ENCODE measurements around the gene STX2. TPM values are rescaled to one million over a fixed set of nuclear protein-coding genes. Genes with fewer than 3 reads are reported as not detected.

The STX2 gene
- polyA plus RNA-seq, 1 donor: 41.8 TPM

- DNase-seq: no peak
Observed at GRCh38 chr12:130831246-130831645, 7.8 kb downstream of the STX2 start.

- no peak for DNase-seq
Observed at GRCh38 chr12:130830246-130830551, 8.9 kb downstream of the STX2 start.

DNA sequence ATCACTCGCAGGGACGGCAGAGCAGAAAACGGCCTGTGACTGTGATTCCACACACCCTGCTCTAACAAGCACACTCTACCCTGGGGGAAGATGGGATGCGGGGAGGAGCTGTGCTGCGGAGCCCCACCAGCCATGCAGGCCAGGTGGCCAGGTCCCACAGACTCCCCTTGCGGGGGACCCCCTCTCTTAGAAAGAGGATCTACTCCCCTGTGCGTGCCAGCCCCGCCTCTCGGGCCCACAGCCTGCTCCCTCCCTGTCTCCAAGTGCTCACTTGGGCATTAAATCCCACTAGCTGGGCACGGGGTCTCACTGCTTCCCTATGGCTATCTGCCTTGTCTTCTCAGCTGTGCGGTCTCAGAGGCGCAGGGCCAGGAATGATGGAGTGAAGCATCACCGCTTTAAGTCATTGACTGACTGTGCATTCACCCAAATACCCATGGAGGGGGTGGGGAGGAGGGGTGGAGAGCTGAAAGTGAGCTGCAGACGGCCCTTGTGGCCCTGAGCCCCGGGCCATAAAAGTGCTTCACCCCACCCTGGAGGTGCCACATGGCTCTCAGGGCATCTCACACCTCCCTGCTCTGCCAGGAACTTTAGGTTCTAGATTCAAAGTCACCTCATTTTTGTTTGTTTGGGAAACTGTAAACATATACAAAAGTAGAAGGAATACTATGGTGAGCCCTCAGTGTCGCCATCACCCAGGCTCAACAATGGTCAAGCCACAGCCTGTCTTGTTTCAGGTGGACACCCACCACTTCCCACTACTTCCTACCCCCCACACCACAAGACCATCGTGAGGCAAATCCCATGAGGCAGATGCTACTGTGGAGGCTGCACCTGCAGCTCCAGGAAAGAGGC lies 9.4 kb downstream of the STX2 start:
- DNase-seq: no peak

GRCh38 chr12:130828895-130829294 lies 10.2 kb downstream of the STX2 start:
- no peak for DNase-seq

- no peak for DNase-seq
Observed at GRCh38 chr12:130827432-130827831, 11.6 kb downstream of the STX2 start.

DNA sequence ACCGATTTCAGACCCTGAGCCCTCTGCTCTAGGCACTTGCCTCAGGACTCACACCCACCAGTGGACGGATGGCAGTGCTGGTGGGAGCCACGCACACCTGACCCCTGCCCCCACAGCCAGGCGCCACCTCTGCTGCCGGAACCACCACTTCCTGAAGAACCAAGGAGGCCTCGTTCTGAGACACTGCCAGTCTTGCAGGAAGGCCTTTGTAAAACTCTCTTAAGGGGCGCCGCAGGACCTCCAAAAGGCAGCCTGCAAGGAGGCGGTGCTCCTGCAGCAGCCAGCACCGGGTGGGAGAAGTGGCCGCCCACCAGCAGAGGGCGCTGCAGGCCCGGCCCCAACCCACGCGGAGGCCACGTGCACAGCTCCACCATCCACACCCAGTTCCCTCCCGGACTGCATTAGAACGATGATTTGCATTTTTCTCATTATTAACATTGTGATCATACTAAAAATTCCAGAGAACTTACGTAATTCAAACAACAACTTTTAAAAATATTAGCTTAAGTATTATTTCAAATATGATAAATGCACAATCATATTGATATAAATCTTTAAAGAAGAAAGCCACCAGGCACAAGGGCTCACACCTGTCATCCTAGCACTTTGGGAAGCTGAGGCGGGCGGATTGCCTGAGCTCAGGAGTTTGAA lies 12.8 kb downstream of the STX2 start:
- DNase-seq: no peak

DNA sequence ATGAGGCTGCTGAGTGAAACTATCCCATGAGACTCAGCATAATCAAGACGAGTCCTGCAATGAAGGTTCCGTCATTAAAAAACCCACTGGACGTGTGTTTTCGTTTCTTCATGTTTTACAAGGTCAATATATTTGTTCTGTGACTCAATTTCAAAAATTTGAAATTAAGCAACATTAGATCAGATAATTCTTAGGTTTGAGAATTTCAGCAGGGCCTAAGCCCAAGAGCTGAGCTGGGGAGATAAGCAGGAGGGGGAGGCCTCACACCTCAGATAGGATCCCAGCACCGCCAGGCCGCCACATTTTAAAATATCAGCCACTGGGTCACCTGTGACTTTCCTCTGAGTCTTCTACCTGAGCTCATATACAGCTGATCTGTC lies 13.3 kb downstream of the STX2 start:
- DNase-seq: no peak

GRCh38 chr12:130819681-130820080 lies 19.4 kb downstream of the STX2 start:
- DNase-seq: no peak

- DNase-seq: no peak
Observed at GRCh38 chr12:130818635-130819576, 20.1 kb downstream of the STX2 start.

DNA sequence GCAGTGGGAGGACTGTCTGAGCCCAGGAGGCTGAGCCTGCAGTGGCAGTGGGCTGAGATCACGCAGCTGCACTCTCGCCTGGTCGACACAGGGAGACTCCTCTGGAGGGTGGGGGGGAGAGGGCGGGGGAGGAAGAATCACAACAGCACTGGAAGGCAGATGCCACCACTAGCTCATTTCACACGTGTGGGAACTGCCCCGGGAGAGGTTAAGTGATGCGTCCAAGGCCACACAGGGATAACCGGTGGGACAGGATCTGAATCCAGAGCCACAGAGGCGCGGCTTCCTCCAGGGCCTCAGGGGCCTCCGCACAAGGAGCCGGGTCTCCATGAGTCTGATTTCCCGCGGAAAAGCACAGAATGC lies 20.8 kb downstream of the STX2 start:
- DNase-seq: no peak

DNA sequence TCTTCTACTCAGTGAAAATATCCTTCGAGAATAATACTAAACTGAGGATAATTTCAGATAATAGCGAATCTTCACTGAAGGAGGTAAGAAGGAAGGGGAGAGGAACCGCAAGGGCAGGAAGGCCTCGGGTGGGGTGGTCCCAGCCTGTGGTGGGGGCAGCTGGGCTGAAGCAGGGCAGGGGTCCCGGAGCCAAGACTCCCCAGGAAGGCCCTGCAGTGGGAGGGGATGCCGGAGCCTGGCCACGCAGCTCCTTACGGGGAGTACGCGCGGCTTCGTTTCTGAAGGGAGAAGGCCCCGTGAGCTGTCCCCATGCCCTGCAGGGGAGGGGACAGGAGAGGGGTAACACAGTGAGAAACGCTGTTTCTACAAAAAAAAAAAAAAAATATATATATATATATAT lies 21.2 kb downstream of the STX2 start:
- DNase-seq: no peak

DNA sequence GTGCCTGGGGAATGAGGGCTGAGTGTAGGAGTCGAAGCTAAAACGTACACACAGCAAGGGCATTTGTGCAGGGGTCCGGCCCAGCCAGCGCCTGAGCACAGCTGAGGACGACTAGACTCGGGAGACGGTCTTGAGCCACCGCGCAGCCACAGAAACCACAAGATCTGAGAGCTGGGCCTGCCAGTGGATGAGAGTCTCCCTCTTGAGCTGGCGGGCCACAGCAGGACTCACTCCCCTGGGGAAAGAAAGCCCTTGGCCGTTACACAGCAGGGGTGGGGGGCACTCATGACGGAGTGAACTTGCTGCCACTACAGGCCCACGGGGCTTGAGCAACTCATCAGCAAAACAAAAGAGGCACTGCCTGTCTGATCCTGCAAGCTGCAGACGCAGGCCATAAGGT lies 23.0 kb downstream of the STX2 start:
- no peak for DNase-seq

DNA sequence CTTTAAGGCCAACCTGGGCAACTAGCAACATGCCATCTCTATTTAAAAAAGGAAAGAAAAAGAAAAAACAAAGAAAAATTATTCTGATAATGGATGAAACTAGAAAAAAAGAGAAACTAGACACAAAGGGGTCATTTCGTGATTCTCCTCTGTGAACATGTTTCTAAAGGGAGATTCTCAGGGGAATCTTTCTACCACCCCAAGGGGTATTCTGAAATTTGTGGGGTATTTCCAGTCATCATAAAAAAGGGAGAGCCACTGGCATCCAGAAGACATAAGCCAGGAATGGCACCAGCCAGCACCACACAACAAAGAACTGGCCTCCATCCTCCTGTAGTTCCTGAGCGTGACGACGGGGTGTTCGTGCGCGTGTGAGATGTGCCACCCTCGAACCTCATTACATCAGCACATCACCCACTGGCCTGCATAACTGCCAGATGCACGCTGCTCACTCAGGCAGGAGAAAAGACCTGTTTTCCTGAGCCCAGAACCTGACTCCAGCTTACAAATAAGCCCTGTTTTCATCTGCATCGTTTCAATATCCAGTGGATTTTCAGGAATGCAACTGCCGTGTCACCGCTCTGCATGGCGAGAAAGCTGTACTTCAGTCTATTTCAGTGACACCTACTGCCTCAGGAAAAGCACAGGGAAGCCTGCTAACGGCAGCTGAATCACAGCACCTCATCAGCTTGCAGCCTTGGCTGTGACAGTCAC lies 23.9 kb downstream of the STX2 start:
- DNase-seq: no peak

DNA sequence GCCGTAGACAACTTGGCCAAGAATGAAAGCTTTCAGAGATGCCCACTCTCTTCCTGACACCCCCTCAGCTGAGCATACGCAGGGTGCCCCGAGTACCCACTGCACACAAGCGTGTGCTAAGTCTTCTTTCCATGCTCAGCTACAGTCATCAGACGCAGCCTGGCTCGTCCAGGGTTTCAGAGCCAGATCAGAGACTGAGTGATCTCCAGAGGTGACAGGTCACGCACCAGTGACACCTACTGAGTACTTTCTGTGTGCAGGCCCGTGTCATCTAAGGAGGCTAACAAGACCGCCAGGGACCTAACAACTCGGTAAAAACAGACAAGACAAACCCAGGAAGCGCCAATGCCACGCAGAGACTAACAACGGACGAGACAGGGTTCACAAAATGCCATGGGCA lies 25.1 kb downstream of the STX2 start:
- no peak for DNase-seq

- DNase-seq: no peak
Observed at GRCh38 chr12:130813436-130813835, 25.6 kb downstream of the STX2 start.

DNA sequence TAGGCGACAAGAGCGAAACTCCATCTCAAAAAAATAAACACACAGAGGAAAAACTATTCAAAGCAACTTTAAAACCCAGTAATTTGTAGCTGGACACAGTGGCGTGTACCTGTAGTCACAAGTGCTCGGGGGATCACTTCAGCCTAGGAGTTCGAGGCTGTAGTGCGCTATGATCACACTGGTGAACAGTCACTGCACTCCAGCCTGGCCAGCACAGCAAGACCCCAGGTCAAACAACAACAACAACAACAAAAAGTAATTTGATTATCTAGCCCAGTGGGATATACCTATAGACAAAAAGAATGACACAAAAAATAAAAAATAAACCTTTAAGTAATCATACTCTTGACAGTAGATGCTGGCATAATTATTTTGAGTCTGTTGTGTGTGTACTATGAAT lies 29.3 kb downstream of the STX2 start:
- DNase-seq: no peak

DNA sequence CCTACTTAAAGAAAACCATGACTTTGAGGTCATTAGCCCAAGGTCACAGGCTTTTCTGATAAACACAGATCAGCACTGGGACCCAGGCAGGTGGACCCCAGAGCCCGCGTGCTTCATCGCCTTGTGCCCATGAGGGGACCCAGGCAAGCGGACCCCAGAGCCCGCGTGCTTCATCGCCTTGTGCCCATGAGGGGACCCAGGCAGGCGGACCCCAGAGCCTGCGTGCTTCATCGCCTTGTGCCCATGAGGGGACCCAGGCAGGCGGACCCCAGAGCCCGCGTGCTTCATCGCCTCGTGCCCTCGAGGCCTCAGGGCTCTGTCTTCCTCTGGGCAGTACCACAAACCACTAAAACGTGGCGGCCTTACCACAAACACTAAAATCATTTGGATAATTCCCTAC lies 31.7 kb downstream of the STX2 start:
- no peak for DNase-seq

GRCh38 chr12:130806574-130806973 lies 32.5 kb downstream of the STX2 start:
- no peak for DNase-seq

DNA sequence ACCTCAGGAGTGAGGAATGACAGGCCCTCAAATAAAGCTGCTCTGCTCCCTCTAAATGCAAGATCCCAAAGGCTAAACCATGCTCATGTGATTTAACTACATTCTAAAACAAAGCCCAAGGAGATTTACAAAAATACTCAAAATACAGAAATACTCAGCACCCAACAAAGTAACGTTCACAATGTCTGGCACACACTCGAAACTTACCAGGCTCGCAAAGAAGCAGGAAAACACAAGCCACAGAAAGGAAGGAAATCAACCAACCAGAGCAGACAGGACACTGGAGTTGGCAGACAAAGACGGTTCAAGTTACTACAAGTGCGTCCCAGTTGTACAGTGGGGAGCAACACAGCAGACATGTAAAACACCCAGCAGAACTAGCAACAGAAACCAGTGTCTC lies 33.4 kb downstream of the STX2 start:
- DNase-seq: no peak

DNA sequence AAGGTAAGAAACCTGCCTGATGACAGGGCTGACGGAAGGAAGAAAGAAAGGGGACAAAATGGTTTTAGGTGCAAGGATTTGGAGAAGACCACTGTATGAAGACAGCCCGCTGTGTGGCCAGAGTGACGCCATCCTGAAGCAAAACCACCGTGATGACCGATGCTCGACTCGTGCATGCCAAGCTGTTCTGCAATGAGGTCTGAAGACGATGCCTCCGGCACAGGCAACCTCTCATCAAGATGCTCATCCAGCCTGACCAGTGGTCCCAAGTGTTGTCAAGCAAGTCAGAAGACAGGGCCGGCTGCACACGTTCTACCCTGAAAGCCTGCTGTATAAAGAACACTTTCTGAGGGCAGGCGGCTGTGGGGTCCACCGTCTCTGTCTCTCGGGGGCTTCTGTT lies 34.8 kb downstream of the STX2 start:
- no peak for DNase-seq

DNA sequence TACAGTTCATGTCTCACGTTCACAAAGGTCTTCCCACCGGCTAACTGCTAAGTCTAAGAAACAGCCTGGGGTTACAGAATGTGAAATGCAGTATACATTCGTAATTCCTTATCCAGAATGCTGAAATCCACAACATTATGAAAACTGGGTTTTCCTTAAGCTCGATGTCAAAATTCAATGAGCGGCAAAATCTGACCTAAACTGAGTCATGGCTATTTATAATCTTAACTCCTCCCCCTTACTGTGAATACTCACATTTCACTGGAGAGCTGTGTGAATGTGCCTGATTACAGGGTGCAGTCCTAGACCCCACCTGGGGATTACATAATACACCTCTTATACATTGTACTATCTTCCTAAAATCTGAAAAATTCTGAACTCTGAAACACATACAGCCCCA lies 35.3 kb downstream of the STX2 start:
- DNase-seq: no peak

- DNase-seq: no peak
Observed at GRCh38 chr12:130800312-130800711, 38.7 kb downstream of the STX2 start.
